ENCODE measurements around the gene KCNC2. TPM values are rescaled to one million over a fixed set of nuclear protein-coding genes. Genes with fewer than 3 reads are reported as not detected.

Gene KCNC2
- total RNA-seq, 8 experiments from 2014 or later, result 0.63 to 4.6 (median 1.1) TPM; not detected in 3

DNA sequence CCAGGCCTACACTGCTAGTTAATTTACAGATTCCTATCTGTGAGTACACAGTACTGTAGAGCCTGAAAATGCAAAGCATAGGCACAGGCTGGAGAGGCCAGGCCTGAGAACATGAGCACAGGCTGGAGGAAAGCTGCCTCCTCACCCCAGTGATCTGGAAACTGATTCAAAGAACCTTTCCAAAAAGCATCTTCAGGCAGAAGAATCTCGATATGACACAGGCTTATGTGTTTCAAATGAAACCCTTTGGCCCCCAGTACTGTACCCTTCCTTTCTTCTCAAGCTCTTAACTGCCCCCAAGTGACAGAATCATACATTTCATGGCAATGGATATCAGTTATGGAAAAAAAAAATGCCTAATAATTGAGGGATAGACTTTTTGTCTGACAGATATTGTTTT lies 122.0 kb downstream of the KCNC2 start:
- WGBS, 10 experiments, result 0 to 100% (median 73%) methylated on average over 1 of the region's 1 CpG; no CpG with 5 or more reads in 4 of the 10 experiments
- no peaks in the 10 kb centered on the region for H3K4me1 ChIP-seq (replicated peaks in 1 of 2)
- peak in 4 of 8 experiments; percentile 42 to 88 (median 54) for ATAC-seq (replicated peaks in 6 of 8)
- no peak overlapping the region for H3K4me3 ChIP-seq
- no peak overlapping the region for H3K27ac ChIP-seq
- in situ Hi-C loops (cut with MboI; ENCODE audit: low pct_unique_long_range_greater_than_20kb in 2 of 9, low sequenced_read_pairs in 9 of 9, unreplicated experiment in 9 of 9), result loop anchor here in 1 of 9 experiments (25.0 kb wide), 1 partner anchor 275 kb away; no protein-coding TSS in a partner anchor

DNA sequence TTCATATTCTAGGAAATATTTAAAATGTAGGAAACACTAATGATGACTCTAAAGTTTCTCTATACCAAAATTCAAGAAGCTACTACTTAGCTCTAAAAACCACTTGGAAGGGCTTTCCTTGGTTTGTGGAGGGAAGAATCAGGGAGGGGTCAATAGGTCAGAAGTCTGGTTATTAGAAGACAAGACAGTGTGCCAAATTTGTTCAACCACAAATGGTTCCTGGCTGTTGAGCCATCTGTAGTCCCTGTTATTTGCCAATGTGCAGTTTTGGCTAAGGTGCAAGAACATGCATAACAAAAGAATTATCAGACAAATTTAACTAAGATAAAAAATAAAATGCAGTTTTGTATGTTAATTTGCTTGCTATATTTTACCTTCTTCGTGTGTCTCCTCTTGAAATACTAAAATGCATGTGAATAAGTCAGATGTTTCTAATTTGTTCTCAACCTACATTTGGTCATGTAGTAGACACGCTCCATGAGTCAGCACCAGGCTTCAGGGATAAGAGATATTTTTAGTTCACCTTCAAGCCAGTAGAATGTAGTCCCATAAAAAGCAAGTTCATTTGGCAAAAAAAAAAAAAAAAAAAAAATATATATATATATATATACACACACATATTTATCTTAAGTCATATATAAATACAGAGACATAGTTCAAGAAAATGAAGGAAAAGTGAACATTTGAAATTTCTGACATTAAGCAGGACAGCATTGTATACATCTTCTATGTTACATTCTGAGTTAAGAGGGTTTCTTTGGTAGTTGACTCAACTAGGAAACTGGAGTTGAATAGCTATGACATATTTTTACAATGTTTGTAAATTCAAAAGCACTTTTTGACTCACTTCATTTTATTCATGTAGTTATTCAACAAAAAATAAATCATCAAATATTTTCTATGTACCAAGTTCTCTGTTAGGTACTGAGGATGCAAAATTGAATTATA lies 123.3 kb downstream of the KCNC2 start:
- no peaks in the 10 kb centered on the region for H3K4me1 ChIP-seq (replicated peaks in 1 of 2)
- no peak overlapping the region for H3K27ac ChIP-seq
- WGBS, 10 experiments, result 0 to 100% (median 50%) methylated on average over 1 to 2 of the region's 2 CpGs; no CpG with 5 or more reads in 1 of the 10 experiments
- in situ Hi-C loops (cut with MboI; ENCODE audit: low pct_unique_long_range_greater_than_20kb in 2 of 9, low sequenced_read_pairs in 9 of 9, unreplicated experiment in 9 of 9), result loop anchor here in 1 of 9 experiments (25.0 kb wide), 1 partner anchor 274 kb away; no protein-coding TSS in a partner anchor
- ATAC-seq (replicated peaks in 6 of 8), result peak in 2 of 8 experiments; percentile 47 to 63
- no peak overlapping the region for H3K4me3 ChIP-seq

DNA sequence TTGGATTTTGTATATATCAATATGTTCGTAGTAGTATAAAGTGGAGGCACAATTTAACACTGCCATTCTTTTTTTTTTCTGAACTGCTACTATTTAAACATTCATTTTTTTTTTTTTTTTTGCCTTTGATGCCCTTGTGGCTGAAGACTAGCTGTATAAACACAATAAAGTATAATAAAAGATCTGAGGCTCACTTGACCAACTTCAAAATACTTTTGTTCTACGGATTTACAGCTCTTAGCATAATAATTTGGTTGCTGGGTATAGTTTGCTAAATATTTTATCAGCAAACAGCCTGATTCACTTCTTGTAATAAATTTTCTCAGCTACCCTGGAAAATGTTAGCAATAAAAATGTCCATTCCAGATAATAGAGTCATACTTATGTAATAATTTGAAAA lies 128.3 kb downstream of the KCNC2 start:
- H3K27ac ChIP-seq, result no peak overlapping the region

DNA sequence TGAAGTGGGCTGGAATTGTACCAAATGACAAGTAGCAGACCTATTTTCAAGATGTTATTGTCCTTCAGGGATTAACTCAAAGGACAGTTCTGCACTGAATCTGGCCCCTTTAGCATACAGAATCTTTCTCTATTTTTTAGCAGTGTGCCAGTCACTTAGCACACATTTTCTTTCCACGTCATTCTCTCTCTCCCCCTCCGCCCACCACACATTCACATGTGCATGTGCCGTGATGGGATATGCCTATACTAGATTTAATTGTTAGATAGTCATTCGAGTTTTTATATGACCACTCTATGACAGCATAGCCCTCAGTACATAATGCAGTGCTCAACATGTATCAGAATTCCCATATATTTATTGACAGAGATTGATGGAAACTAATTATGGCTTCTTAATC lies 129.1 kb downstream of the KCNC2 start:
- 10 to 100% (median 50%) methylated on average over 1 to 4 of the region's 4 CpGs; no CpG with 5 or more reads in 2 of the 10 experiments for WGBS, 10 experiments
- Histone ChIP-seq H3K27ac (no peak overlapping the region), H3K4me3 (no peak overlapping the region), H3K4me1 (replicated peaks in 1 of 2) (peaks cover 3 to 8% of the 10 kb centered on the region in 2 donors)
- in situ Hi-C loops (cut with MboI; ENCODE audit: low pct_unique_long_range_greater_than_20kb in 2 of 9, low sequenced_read_pairs in 9 of 9, unreplicated experiment in 9 of 9), result loop anchor here in 1 of 9 experiments (25.0 kb wide), 1 partner anchor 268 kb away; no protein-coding TSS in a partner anchor
- peak in 6 of 8 experiments; percentile 15 to 64 (median 28) for ATAC-seq (replicated peaks in 6 of 8)

More for the DNA sequence above, 128.3 kb downstream of the KCNC2 start:
- Histone ChIP-seq H3K4me3 (no peak overlapping the region), H3K4me1 (replicated peaks in 1 of 2) (peaks cover 3 to 8% of the 10 kb centered on the region in 2 donors)
- in situ Hi-C loops (cut with MboI; ENCODE audit: low pct_unique_long_range_greater_than_20kb in 2 of 9, low sequenced_read_pairs in 9 of 9, unreplicated experiment in 9 of 9), result loop anchor here in 1 of 9 experiments (25.0 kb wide), 1 partner anchor 269 kb away; no protein-coding TSS in a partner anchor
- ATAC-seq (replicated peaks in 6 of 8), result no peak
- WGBS, 10 experiments, result 11 to 100% (median 78%) methylated on average over 1 to 2 of the region's 2 CpGs

DNA sequence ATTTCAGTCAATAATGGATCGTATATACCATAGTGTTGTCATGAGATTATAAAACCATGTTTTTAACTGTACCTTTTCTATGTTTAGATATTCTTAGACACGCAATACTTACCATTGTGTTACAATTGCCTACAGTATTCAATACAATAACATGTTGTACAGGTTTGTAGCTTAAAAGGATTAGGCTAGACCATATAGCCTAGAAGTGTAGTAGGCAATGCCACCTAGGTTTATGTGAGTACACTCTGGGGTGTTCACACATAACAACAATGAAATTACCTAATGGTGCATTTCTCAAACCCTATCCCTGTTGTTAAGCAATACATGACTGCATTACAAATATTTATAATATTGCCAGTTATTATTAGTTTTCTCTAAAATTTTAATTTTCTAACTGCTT lies 144.2 kb downstream of the KCNC2 start:
- peaks cover 0 to 7% of the 10 kb centered on the region in 2 donors for H3K4me1 ChIP-seq (replicated peaks in 1 of 2)
- in situ Hi-C loops (cut with MboI; ENCODE audit: low pct_unique_long_range_greater_than_20kb in 2 of 9, low sequenced_read_pairs in 9 of 9, unreplicated experiment in 9 of 9), result no loop called here
- no peak for ATAC-seq (replicated peaks in 6 of 8)
- no peak overlapping the region for H3K4me3 ChIP-seq
- 43 to 100% (median 72%) methylated on average over 1 to 2 of the region's 2 CpGs; no CpG with 5 or more reads in 2 of the 10 experiments for WGBS, 10 experiments
- H3K27ac ChIP-seq, result no peak overlapping the region

DNA sequence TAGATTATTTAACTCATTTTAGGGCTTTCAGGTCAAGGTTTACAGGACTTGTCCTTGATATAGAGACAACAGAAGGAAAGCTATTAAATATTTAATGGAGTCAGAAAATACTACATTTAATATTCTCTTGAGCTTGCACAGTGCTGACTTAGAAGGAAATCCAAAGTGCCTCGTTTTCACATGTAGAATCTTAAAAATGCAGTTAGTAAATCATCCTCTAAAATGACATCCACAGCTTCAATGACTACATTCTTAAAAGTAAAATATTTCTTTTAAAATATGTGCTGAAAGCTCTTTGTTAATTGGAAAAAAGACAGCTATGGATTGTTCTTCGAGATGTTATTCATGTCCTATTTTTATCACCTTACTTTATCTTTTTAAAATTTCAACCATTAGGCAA lies 146.9 kb downstream of the KCNC2 start:
- WGBS, 10 experiments, result 14 to 100% (median 75%) methylated on average over 1 to 2 of the region's 2 CpGs
- H3K4me3 ChIP-seq, result no peak overlapping the region
- peak in 2 of 8 experiments; percentile 18 to 42 for ATAC-seq (replicated peaks in 6 of 8)
- peaks cover 0 to 7% of the 10 kb centered on the region in 2 donors for H3K4me1 ChIP-seq (replicated peaks in 1 of 2)
- in situ Hi-C loops (cut with MboI; ENCODE audit: low pct_unique_long_range_greater_than_20kb in 2 of 9, low sequenced_read_pairs in 9 of 9, unreplicated experiment in 9 of 9), result no loop called here
- H3K27ac ChIP-seq, result no peak overlapping the region

DNA sequence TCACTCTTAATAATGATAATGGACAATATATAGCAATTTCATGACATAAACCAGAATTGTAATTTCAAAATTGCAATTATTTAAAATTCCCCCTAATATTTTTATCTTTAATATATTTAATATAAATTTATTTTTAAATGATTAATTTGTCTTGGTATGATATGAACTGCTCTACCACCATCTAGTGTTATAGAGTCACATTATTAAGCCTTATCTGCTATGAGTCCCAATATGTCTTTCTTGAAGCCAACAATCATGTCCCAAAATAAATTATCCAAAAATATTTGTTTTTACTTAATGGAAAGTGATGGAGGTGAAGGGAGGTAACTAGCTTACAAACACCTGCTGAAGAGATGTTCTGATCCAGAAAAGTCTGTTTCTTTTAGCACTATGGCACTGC lies 151.4 kb downstream of the KCNC2 start:
- Histone ChIP-seq H3K4me1 (replicated peaks in 1 of 2) (peaks cover 0 to 7% of the 10 kb centered on the region in 2 donors), H3K4me3 (no peak overlapping the region), H3K27ac (no peak overlapping the region)
- ATAC-seq (replicated peaks in 6 of 8), result no peak
- in situ Hi-C loops (cut with MboI; ENCODE audit: low pct_unique_long_range_greater_than_20kb in 2 of 9, low sequenced_read_pairs in 9 of 9, unreplicated experiment in 9 of 9), result no loop called here

DNA sequence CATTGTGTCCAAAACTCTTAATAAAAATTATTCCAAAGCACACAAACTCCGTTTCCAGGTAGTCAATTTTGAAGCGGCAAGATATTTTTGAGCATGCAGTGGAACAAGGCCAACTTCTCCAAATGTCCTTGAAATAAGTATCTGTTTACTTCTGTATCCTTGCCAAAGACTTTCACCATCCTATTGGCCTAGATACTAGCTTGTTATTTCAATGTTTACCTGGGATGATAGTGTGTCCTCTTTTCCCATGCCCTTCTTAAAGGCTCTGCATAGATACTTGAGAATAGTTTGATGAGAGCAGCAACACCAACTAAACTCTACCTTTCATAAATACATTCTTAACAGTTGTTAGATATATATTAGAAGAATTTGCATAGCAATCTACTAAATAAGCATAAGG lies 160.9 kb downstream of the KCNC2 start:
- in situ Hi-C loops (cut with MboI; ENCODE audit: low pct_unique_long_range_greater_than_20kb in 2 of 9, low sequenced_read_pairs in 9 of 9, unreplicated experiment in 9 of 9), result no loop called here
- peak in 1 of 8 experiments; percentile 61 for ATAC-seq (replicated peaks in 6 of 8)
- Histone ChIP-seq H3K4me1 (replicated peaks in 1 of 2) (no peaks in the 10 kb centered on the region), H3K4me3 (no peak overlapping the region), H3K27ac (no peak overlapping the region)
- 24 to 89% (median 78%) methylated on average over 2 of the region's 2 CpGs; no CpG with 5 or more reads in 4 of the 10 experiments for WGBS, 10 experiments

DNA sequence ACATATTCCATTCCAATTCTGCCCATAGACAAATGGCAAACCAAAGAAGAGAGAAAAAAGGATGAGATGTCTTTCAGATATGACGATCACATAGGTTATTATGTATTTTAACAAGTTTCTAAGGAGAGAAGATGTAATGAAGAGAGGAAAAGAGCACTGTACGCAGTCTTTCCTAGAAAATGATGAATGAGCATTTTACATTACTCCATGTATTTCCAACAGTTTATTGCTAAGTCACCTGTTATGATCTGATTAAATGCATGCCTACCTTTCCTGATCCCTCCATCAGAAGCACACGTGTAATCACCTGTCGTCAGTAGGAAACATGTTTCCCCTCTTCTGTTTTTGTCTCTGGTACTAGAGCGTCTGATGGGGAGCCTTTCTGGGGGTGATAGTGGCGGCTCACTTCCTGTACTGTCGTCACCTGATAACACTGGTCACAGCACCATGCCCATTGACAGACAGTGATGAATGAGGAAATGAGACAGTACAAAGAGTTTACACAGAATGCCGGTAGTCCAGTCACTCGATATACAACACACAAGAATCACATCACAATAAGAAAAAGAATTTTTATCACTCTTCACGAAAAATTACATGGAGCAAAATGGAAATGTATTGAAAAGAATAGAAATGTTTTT lies 161.6 kb downstream of the KCNC2 start:
- 12 to 92% (median 83%) methylated on average over 1 to 9 of the region's 10 CpGs for WGBS, 10 experiments
- Histone ChIP-seq H3K4me3 (no peak overlapping the region), H3K27ac (no peak overlapping the region), H3K4me1 (replicated peaks in 1 of 2) (peaks cover 0 to under 1% of the 10 kb centered on the region in 2 donors)
- ATAC-seq (replicated peaks in 6 of 8), result no peak
- in situ Hi-C loops (cut with MboI; ENCODE audit: low pct_unique_long_range_greater_than_20kb in 2 of 9, low sequenced_read_pairs in 9 of 9, unreplicated experiment in 9 of 9), result no loop called here

DNA sequence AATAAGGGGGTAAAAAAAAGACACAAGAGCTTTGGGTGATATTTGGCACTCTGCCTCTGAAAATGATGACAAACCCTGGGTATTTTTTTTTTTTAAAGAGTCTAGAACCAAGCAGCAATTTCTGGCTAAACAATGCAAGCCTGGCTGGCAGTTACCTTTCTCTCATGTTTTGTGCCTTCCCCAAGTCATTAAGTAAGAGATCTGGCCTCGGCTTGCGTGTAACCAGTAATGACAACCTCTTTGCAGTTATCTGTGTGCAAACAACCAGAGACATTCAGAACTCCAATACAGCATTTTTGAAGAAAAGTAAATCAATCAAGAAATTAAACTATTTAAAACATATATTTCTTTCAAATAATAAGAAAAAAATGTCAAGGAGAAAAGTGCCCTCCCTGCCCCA lies 167.5 kb downstream of the KCNC2 start:
- Histone ChIP-seq H3K4me3 (no peak overlapping the region), H3K27ac (peak overlapping the region in 1 of 2 donors; percentile 21), H3K4me1 (replicated peaks in 1 of 2) (peaks cover 2 to 27% of the 10 kb centered on the region in 2 donors)
- in situ Hi-C loops (cut with MboI; ENCODE audit: low pct_unique_long_range_greater_than_20kb in 2 of 9, low sequenced_read_pairs in 9 of 9, unreplicated experiment in 9 of 9), result no loop called here
- ATAC-seq (replicated peaks in 6 of 8), result peak in 1 of 8 experiments; percentile 22
- 17 to 89% (median 34%) methylated on average over 2 of the region's 2 CpGs; no CpG with 5 or more reads in 3 of the 10 experiments for WGBS, 10 experiments

DNA sequence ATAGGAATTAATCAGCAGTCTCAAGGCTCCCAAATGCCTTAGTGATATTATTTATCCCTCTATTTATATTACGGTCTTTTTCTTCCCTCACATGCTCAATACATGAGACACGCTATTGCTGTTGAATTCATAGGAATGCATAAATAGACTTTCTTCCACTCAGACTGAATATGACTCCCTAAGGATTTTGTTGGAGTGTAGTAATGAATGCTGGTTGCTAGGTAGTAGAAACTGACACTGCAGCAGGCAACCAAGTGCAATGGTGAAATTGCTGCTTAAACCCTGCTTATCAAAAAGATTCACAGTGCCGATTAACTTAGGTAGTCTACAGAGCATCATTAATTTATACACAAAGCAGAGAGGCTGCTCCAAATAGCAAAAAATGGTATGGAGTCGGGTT lies 168.2 kb downstream of the KCNC2 start:
- peak in 5 of 8 experiments; percentile 60 to 95 (median 93) for ATAC-seq (replicated peaks in 6 of 8)
- 17 to 83% (median 40%) methylated on average over 1 to 4 of the region's 4 CpGs; no CpG with 5 or more reads in 1 of the 10 experiments for WGBS, 10 experiments
- in situ Hi-C loops (cut with MboI; ENCODE audit: low pct_unique_long_range_greater_than_20kb in 2 of 9, low sequenced_read_pairs in 9 of 9, unreplicated experiment in 9 of 9), result no loop called here
- H3K4me1 ChIP-seq (replicated peaks in 1 of 2), result peaks cover 2 to 27% of the 10 kb centered on the region in 2 donors
- peak overlapping the region in 1 of 2 donors; percentile 21 for H3K27ac ChIP-seq
- H3K4me3 ChIP-seq, result no peak overlapping the region

DNA sequence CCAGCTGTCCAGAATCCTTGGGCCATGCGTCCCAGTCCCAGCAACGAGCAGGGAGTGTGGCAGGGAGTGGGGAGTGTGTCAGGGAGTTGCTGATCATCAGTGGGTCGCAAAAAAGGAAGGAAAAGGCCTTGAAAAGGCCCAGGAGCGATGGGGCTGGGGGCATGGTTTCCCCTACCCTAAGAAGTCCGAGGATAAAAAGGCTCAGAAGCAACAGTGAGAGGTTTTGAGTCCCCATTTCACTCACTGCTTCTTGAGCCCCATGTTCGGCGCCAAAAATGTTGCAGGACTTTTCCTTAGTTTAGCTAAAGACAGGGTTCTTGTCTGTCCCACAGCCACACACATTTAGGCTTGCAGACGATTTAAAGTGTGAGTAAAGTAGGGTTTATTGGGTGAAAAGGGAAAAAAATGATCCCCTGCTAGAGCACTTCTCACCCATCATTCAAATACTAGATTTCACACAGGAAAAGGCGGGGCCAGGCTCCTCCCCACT lies 189.5 kb downstream of the KCNC2 start:
- ATAC-seq (replicated peaks in 6 of 8), result no peak
- in situ Hi-C loops (cut with MboI; ENCODE audit: low pct_unique_long_range_greater_than_20kb in 2 of 9, low sequenced_read_pairs in 9 of 9, unreplicated experiment in 9 of 9), result no loop called here
- 7 to 83% (median 66%) methylated on average over 1 to 8 of the region's 9 CpGs; no CpG with 5 or more reads in 1 of the 10 experiments for WGBS, 10 experiments
- Histone ChIP-seq H3K27ac (no peak overlapping the region), H3K4me1 (replicated peaks in 1 of 2) (no peaks in the 10 kb centered on the region), H3K4me3 (no peak overlapping the region)

Measured in motor neuron (in vitro differentiated cells).